ACC112 (cell line): ENCODE data around the gene RBM10.

Source experiments
- H2AFZ ChIP-seq: fragments of 200-600 bp; sonication (generic); one replicate; pipeline ENCODE4 v1.6.0; 2017; ENCODE audit warnings: antibody characterized with exemption, low read length; ENCODE audit not compliant: unreplicated experiment
- H3K27ac ChIP-seq: fragments of 200-600 bp; sonication (generic); 2 replicates; pipeline ENCODE4 v1.5.1; 2014; ENCODE audit warnings: low read depth, mild to moderate bottlenecking, antibody characterized with exemption, low read length, moderate library complexity
- H3K27me3 ChIP-seq: fragments of 200-600 bp; sonication (generic); 2 replicates; pipeline ENCODE4 v1.6.1; 2014; ENCODE audit warnings: mild to moderate bottlenecking, antibody characterized with exemption, low read length, moderate library complexity, mixed read lengths; ENCODE audit not compliant: insufficient read depth
- H3K36me3 ChIP-seq: fragments of 200-600 bp; sonication (generic); 2 replicates; pipeline ENCODE4 v1.6.1; 2016; ENCODE audit warnings: mild to moderate bottlenecking, antibody characterized with exemption, low read length, moderate library complexity, mixed read lengths; ENCODE audit not compliant: insufficient read depth
- H3K4me1 ChIP-seq: fragments of 200-600 bp; sonication (generic); one replicate; pipeline ENCODE4 v1.6.1; 2016; ENCODE audit warnings: low read length, mixed read lengths; ENCODE audit not compliant: insufficient read depth, unreplicated experiment, control insufficient read depth
- H3K4me3 ChIP-seq: fragments of 200-600 bp; sonication (generic); 2 replicates; pipeline ENCODE4 v1.5.1; 2014; ENCODE audit warnings: mild to moderate bottlenecking, low read depth, low read length
- H3K79me2 ChIP-seq: fragments of 200-600 bp; sonication (generic); one replicate; pipeline ENCODE4 v1.6.0; 2016; ENCODE audit warnings: low read length; ENCODE audit not compliant: control insufficient read depth, unreplicated experiment, insufficient read depth

RBM10 gene

GRCh38 chrX:47200385-47201150 is 55.5 kb downstream of the RBM10 start:
- peaks cover 20% of the 10 kb centered on the region; the same call in 1 of the 2 replicates for H3K36me3 ChIP-seq

GRCh38 chrX:47201345-47201944 is 56.4 kb downstream of the RBM10 start:
- no peak overlapping the region for H3K4me3 ChIP-seq
- H3K79me2 ChIP-seq: peaks cover 44% of the 10 kb centered on the region
- H3K4me1 ChIP-seq: peaks cover 18% of the 10 kb centered on the region
- no peak overlapping the region for H3K27ac ChIP-seq
- peaks cover 20% of the 10 kb centered on the region; the same call in 1 of the 2 replicates for H3K36me3 ChIP-seq
- H2AFZ ChIP-seq: no peak overlapping the region
- no peaks in the 10 kb centered on the region for H3K27me3 ChIP-seq

More at GRCh38 chrX:47200385-47201150, 55.5 kb downstream of the RBM10 start:
- peaks cover 53% of the 10 kb centered on the region for H3K79me2 ChIP-seq
- no peak overlapping the region for H3K4me3 ChIP-seq
- H3K4me1 ChIP-seq: peaks cover 27% of the 10 kb centered on the region
- no peak overlapping the region for H2AFZ ChIP-seq
- H3K27ac ChIP-seq: no peak overlapping the region
- H3K27me3 ChIP-seq: no peaks in the 10 kb centered on the region

DNA sequence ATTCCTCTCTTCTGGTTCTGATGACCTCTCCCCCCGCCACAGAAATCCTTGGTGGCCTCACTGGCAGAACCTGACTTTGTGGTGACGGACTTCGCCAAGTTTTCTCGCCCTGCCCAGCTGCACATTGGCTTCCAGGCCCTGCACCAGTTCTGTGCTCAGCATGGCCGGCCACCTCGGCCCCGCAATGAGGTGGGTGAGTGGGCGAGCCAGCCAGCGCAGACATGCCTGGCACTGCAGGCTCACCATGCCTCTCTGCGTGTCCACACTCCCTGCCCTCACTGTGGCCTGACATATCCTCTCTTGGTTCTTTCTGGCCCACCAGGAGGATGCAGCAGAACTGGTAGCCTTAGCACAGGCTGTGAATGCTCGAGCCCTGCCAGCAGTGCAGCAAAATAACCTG is 57.3 kb downstream of the RBM10 start:
- no peak overlapping the region for H2AFZ ChIP-seq
- H3K27ac ChIP-seq: no peak overlapping the region
- peaks cover 10% of the 10 kb centered on the region for H3K4me1 ChIP-seq
- peaks cover 24% of the 10 kb centered on the region for H3K36me3 ChIP-seq
- no peak overlapping the region for H3K4me3 ChIP-seq
- no peaks in the 10 kb centered on the region for H3K27me3 ChIP-seq
- H3K79me2 ChIP-seq: peaks cover 35% of the 10 kb centered on the region

DNA sequence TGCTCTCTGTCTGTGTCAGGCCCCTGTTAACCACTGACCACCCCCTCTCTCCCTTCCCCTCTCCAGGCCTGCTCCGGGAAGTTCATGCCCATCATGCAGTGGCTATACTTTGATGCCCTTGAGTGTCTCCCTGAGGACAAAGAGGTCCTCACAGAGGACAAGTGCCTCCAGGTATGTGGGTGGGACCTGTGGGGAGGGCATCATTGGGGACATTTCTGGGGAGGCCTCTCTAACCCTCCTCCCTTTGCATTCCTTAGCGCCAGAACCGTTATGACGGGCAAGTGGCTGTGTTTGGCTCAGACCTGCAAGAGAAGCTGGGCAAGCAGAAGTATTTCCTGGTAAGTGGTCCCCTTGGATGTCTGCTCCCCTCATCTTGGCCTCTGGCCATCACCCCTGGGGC is 57.9 kb downstream of the RBM10 start:
- H3K27me3 ChIP-seq: no peaks in the 10 kb centered on the region
- peaks cover 30% of the 10 kb centered on the region for H3K79me2 ChIP-seq
- H3K4me1 ChIP-seq: peaks cover 4% of the 10 kb centered on the region
- H3K36me3 ChIP-seq: peaks cover 24% of the 10 kb centered on the region
- H3K4me3 ChIP-seq: no peak overlapping the region
- H2AFZ ChIP-seq: no peak overlapping the region
- H3K27ac ChIP-seq: no peak overlapping the region

DNA sequence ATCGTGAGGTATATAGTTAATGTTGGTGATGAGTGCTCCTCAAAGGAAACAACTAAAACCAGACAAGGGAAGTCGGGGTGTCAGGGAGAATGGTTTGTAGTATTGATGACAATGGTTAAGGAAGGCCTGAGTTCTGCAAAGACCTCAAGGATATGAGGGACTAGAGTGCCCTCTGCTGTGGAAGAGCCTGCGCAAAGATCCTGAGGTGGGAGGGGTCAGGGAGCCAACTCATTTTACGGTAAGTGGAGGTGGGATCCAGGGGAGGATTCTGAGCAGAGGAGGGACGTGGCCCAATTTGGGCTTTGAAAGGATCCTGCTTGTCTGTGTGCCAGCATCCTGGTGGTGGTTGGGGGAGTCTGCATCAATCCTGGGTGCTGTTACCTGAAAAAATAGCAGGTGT is 59.9 kb downstream of the RBM10 start:
- Histone ChIP-seq H2AFZ (no peak overlapping the region), H3K36me3 (peaks cover 25% of the 10 kb centered on the region), H3K27me3 (no peaks in the 10 kb centered on the region), H3K79me2 (peaks cover 17% of the 10 kb centered on the region), H3K4me1 (peaks cover 3% of the 10 kb centered on the region), H3K27ac (no peak overlapping the region), H3K4me3 (no peak overlapping the region)

GRCh38 chrX:47206316-47206715 is 61.3 kb downstream of the RBM10 start:
- peak overlapping the region; percentile 41; the same call in 1 of the 2 replicates for H3K27ac ChIP-seq
- H3K27me3 ChIP-seq: no peaks in the 10 kb centered on the region

GRCh38 chrX:47208108-47208507 is 63.1 kb downstream of the RBM10 start:
- H3K36me3 ChIP-seq: peaks cover 16% of the 10 kb centered on the region
- no peaks in the 10 kb centered on the region for H3K27me3 ChIP-seq
- H2AFZ ChIP-seq: no peak overlapping the region
- H3K27ac ChIP-seq: no peak overlapping the region
- H3K4me1 ChIP-seq: no peaks in the 10 kb centered on the region
- H3K79me2 ChIP-seq: peaks cover 4% of the 10 kb centered on the region
- no peak overlapping the region for H3K4me3 ChIP-seq

More at GRCh38 chrX:47206316-47206715, 61.3 kb downstream of the RBM10 start:
- Histone ChIP-seq H3K4me1 (no peaks in the 10 kb centered on the region), H3K79me2 (peaks cover 13% of the 10 kb centered on the region), H3K4me3 (no peak overlapping the region), H3K36me3 (peaks cover 19% of the 10 kb centered on the region), H2AFZ (no peak overlapping the region)

DNA sequence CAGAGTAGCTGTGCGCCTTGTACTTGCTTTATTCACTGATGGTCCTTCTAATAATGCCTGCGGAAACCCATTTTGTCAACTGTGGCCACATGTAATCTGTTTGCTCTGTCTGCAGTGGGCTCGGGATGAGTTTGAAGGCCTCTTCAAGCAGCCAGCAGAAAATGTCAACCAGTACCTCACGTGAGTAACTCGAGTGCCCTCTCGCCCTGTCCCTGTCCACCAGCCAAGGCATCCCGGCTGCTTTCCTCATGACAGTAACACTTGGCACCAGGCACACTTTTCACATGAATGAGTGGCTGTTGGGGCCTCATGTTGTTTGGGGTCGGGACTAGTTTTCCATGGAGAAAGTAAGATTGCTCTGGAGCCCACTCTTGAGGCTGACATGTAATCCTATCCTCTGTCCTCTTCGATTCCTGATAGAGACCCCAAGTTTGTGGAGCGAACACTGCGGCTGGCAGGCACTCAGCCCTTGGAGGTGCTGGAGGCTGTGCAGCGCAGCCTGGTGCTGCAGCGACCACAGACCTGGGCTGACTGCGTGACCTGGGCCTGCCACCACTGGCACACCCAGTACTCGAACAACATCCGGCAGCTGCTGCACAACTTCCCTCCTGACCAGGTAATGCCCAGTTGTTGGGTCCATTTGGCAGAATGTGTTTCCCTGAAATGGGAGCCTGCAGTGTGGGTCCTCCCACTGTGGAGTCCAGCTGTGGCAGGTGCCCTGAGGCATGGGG is 64.7 kb downstream of the RBM10 start:
- H3K4me1 ChIP-seq: no peaks in the 10 kb centered on the region
- H2AFZ ChIP-seq: no peak overlapping the region
- peaks cover 4% of the 10 kb centered on the region for H3K79me2 ChIP-seq
- H3K36me3 ChIP-seq: peaks cover 13% of the 10 kb centered on the region; the same call in 1 of the 2 replicates
- H3K4me3 ChIP-seq: no peak overlapping the region
- no peaks in the 10 kb centered on the region for H3K27me3 ChIP-seq
- no peak overlapping the region for H3K27ac ChIP-seq

- Histone ChIP-seq H3K27ac (no peak overlapping the region), H3K4me1 (peaks cover 3% of the 10 kb centered on the region), H3K79me2 (peaks cover 2% of the 10 kb centered on the region), H3K4me3 (no peak overlapping the region), H2AFZ (no peak overlapping the region), H3K27me3 (no peaks in the 10 kb centered on the region), H3K36me3 (peaks cover 13% of the 10 kb centered on the region; the same call in 1 of the 2 replicates)
Observed at GRCh38 chrX:47210661-47211425, 65.8 kb downstream of the RBM10 start.
